ENCODE results near the gene GPX8. TPM values are rescaled to one million over a fixed set of nuclear protein-coding genes. Genes with fewer than 3 reads are reported as not detected.

The GPX8 gene
- total RNA-seq, 2 donors from 2014 or later, result 0.99 to 6.7 TPM

DNA sequence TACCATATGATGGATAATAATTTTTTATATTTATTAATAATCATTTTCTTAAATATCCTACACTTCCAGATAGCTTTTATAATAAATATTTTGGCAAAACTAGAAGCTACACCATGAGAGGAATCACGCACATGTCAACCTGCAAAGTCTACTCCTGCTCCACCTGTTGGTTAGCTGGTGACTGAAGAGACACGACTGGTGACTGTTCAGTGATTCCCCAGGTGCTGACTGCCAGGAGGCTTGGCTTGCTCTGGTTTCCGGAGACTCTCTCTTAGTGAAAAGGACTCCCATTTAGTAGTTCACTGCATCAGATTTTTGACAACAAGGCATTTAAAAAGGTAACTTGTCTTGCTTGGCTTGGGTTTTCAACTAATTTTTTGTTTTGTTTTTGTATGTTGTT lies 36.6 kb upstream of the GPX8 start:
- H3K27me3 ChIP-seq, result no peaks in the 10 kb centered on the region
- ATAC-seq (no peak), DNase-seq (no peak)
- intact Hi-C loops (cut with DNase I), result no loop called here
- WGBS, 2 donors, result 49 to 54% methylated on average over 3 of the region's 3 CpGs
- no peaks in the 10 kb centered on the region for H3K36me3 ChIP-seq (replicated peaks in 1 of 2; ENCODE audit: insufficient read depth in 1 of 2, low read depth in 2 of 2)
- H3K27ac ChIP-seq, result no peak overlapping the region
- no peak overlapping the region for H3K4me3 ChIP-seq
- H3K9me3 ChIP-seq, result no peaks in the 10 kb centered on the region
- H3K4me1 ChIP-seq, result no peaks in the 10 kb centered on the region
- TF ChIP-seq, protein P1, sequence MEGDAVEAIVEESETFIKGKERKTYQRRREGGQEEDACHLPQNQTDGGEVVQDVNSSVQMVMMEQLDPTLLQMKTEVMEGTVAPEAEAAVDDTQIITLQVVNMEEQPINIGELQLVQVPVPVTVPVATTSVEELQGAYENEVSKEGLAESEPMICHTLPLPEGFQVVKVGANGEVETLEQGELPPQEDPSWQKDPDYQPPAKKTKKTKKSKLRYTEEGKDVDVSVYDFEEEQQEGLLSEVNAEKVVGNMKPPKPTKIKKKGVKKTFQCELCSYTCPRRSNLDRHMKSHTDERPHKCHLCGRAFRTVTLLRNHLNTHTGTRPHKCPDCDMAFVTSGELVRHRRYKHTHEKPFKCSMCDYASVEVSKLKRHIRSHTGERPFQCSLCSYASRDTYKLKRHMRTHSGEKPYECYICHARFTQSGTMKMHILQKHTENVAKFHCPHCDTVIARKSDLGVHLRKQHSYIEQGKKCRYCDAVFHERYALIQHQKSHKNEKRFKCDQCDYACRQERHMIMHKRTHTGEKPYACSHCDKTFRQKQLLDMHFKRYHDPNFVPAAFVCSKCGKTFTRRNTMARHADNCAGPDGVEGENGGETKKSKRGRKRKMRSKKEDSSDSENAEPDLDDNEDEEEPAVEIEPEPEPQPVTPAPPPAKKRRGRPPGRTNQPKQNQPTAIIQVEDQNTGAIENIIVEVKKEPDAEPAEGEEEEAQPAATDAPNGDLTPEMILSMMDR (IDR thresholded peaks at IDR 0.05), result no peak
- no peak for TF ChIP-seq POLR2A (IDR thresholded peaks at IDR 0.05)

DNA sequence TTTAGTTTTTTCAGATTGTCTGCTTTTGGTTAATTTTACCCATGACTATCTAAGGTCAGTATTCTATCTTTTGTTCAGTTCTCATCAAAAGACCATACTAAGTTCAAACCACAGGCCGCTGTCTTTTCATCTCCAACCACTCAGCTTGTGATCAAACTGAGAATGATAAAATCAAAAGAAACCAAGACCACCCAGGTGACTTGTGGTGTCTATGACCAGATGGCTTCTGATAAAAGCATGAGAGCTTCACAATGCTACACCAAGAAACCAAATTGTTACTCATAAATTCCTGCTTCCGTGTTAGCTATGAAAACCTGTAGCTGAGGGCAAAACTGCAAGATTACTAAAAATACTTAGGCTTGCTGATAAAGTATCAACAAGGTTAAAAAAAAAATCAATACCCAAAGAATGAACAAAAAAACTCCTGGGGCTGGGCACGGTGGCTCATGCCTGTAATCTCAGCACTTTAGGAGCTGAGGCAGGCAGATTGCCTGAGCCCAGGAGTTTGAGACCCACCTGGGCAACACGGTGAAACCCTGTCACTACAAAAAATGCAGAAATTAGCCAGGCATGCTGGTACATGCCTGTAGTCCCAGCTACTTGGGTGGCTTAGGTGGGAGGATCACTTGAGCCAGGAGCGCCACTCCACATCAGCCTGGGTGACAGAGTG lies 25.8 kb upstream of the GPX8 start:
- WGBS, 2 donors, result 42 to 48% methylated on average over 5 of the region's 5 CpGs
- H3K9me3 ChIP-seq, result no peaks in the 10 kb centered on the region
- H3K4me3 ChIP-seq, result no peak overlapping the region
- TF ChIP-seq, protein P1 (IDR thresholded peaks at IDR 0.05), result no peak
- no peak for TF ChIP-seq POLR2A (IDR thresholded peaks at IDR 0.05)
- H3K27me3 ChIP-seq, result no peaks in the 10 kb centered on the region
- ATAC-seq (no peak), DNase-seq (no peak)
- peaks cover 9% of the 10 kb centered on the region for H3K4me1 ChIP-seq
- H3K36me3 ChIP-seq (replicated peaks in 1 of 2; ENCODE audit: insufficient read depth in 1 of 2, low read depth in 2 of 2), result no peaks in the 10 kb centered on the region
- no peak overlapping the region for H3K27ac ChIP-seq
- intact Hi-C loops (cut with DNase I), result no loop called here

GRCh38 chr5:55136521-55136920 lies 23.4 kb upstream of the GPX8 start:
- intact Hi-C loops (cut with DNase I), result no loop called here
- no peak for TF ChIP-seq POLR2A (IDR thresholded peaks at IDR 0.05)
- TF ChIP-seq, protein P1 (IDR thresholded peaks at IDR 0.05), result no peak
- DNase-seq (no peak), ATAC-seq (no peak)
- H3K9me3 ChIP-seq, result no peaks in the 10 kb centered on the region
- no peaks in the 10 kb centered on the region for H3K27me3 ChIP-seq
- WGBS, 2 donors, result 74% methylated on average over 3 of the region's 3 CpGs
- H3K4me1 ChIP-seq, result peaks cover 9% of the 10 kb centered on the region
- no peak overlapping the region for H3K27ac ChIP-seq
- no peaks in the 10 kb centered on the region for H3K36me3 ChIP-seq (replicated peaks in 1 of 2; ENCODE audit: insufficient read depth in 1 of 2, low read depth in 2 of 2)
- H3K4me3 ChIP-seq, result no peak overlapping the region

DNA sequence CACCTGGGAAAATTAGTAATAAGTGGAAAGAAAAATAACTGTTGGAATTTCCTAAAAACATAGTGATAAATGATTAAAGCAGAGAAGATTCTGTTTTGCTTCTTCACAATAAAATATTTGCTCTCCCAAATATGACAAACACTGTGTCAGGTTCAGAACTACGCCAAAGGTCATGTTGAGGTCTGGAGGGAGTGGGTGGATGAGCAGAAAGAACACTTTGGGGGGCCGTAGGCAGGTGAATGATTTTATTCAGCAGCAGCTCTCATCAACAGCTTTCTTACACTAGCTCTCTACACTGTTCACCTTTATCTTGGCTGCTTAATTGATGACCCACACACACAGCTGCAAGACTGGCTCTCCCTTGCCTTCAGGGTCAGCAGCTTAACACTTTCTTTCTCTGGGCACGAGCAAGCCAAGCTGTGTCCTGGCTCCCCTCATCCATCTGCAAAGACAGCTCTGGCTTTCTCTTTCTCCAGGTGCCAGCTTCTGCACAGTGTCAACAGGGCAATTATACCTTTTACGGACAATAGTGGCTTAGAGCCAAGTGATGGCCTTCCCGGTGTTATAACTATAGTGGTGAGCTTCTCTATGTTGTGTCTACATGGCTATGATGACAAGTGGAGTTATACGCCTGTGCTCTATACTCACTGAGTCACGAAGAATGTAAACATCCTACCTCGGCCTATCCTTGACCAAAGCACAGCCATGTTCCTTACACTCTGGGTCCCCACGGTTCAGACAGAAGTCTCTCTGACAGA lies 18.9 kb upstream of the GPX8 start:
- WGBS, 2 donors, result 64 to 65% methylated on average over 9 of the region's 9 CpGs

More for the DNA sequence above, 18.9 kb upstream of the GPX8 start:
- Histone ChIP-seq H3K27ac (no peak overlapping the region), H3K36me3 (replicated peaks in 1 of 2; ENCODE audit: insufficient read depth in 1 of 2, low read depth in 2 of 2) (no peaks in the 10 kb centered on the region), H3K9me3 (no peaks in the 10 kb centered on the region), H3K4me3 (no peak overlapping the region), H3K27me3 (no peaks in the 10 kb centered on the region), H3K4me1 (no peaks in the 10 kb centered on the region)
- no peak for DNase-seq
- intact Hi-C loops (cut with DNase I), result loop anchor here (10.0 kb wide), 2 partner anchors 196 to 236 kb away; no protein-coding TSS in a partner anchor
- no peak for ATAC-seq
- TF ChIP-seq POLR2A (IDR thresholded peaks at IDR 0.05), result no peak
- TF ChIP-seq, protein P1 (IDR thresholded peaks at IDR 0.05), result no peak

Measured in body of pancreas (tissue), 4 donors.